Natural killer cell (primary cell): Measurements from ENCODE around the gene RELL1. TPM values are rescaled to one million over a fixed set of nuclear protein-coding genes. Genes with fewer than 3 reads are reported as not detected.
A peak's percentile ranks its signal among the peaks of the same experiment; 100 is the strongest.

Source experiments
- ATAC-seq, 3 donors: fragments of 150-1000 bp in 2 of 3; fragments of 200-7000 bp in 1 of 3; cut with Tn5 transposase; 1 replicate in 1 of 3; 2 replicates in 2 of 3; pipeline ENCODE4 v1.10.0; 2021; ENCODE audit warnings: mild to moderate bottlenecking in 2 of 3, moderate library complexity in 2 of 3
- DNase-seq, 2 donors: peaks; one replicate each; pipeline versions ENCODE4 v3.0.0 to v3.0.0-alpha.2; 2013 to 2021; ENCODE audit warnings: mixed read lengths in 1 of 2
- H3K27ac ChIP-seq: one replicate; pipeline ENCODE4 v1.5.1; 2013; ENCODE audit warnings: mild to moderate bottlenecking, low read length
- H3K27me3 ChIP-seq: one replicate; pipeline ENCODE4 v1.6.1; 2013; ENCODE audit warnings: low read length; ENCODE audit not compliant: control insufficient read depth, insufficient read depth
- H3K36me3 ChIP-seq: one replicate; pipeline ENCODE4 v1.6.1; 2013; ENCODE audit warnings: low read length; ENCODE audit not compliant: control insufficient read depth, insufficient read depth
- H3K4me1 ChIP-seq: one replicate; pipeline ENCODE4 v1.6.1; 2013; ENCODE audit warnings: low read length; ENCODE audit not compliant: control insufficient read depth, insufficient read depth
- H3K4me3 ChIP-seq: one replicate; pipeline ENCODE4 v1.5.1; 2013; ENCODE audit warnings: low read length
- H3K9me3 ChIP-seq: one replicate; pipeline ENCODE4 v1.6.1; 2013; ENCODE audit warnings: low read length; ENCODE audit not compliant: control insufficient read depth, insufficient read depth
- H3K27ac Mint-ChIP-seq, 2 donors: one replicate each; pipeline ENCODE4 v1.8.0; 2022; ENCODE audit warnings: mild to moderate bottlenecking in 2 of 2, mixed read lengths in 2 of 2, moderate library complexity in 1 of 2
- H3K27me3 Mint-ChIP-seq, 2 donors: one replicate each; pipeline ENCODE4 v1.8.0; 2022; ENCODE audit warnings: low read depth in 2 of 2, mixed read lengths in 2 of 2
- H3K36me3 Mint-ChIP-seq: one replicate; pipeline ENCODE4 v1.8.0; 2022; ENCODE audit warnings: mixed read lengths
- H3K4me1 Mint-ChIP-seq, 2 donors: one replicate each; pipeline ENCODE4 v1.8.0; 2022; ENCODE audit warnings: mixed read lengths in 2 of 2
- H3K4me3 Mint-ChIP-seq: one replicate; pipeline ENCODE4 v1.8.0; 2022; ENCODE audit warnings: mild to moderate bottlenecking, moderate library complexity, mixed read lengths
- H3K9me3 Mint-ChIP-seq, 2 donors: one replicate each; pipeline ENCODE4 v1.8.0; 2022; ENCODE audit warnings: mixed read lengths in 2 of 2
- CTCF ChIP-seq: fragments of 200-600 bp; IDR thresholded peaks from one replicate; pipeline ENCODE4 v1.8.0; 2022; ENCODE audit warnings: antibody characterized with exemption
- WGBS: methylation state at CpG from one replicate; pipeline ENCODE4 v1.1.7; 2013; ENCODE audit warnings: missing lambda C conversion rate; ENCODE audit not compliant: insufficient coverage; 5-methylcytosine and 5-hydroxymethylcytosine counted together
- intact Hi-C: fragments of 100-400 bp; cut with micrococcal nuclease; formaldehyde crosslinking; loops from one replicate; pipeline ENCODE4 v1.14.2; 2022
- total RNA-seq, 4 donors: library from RNA; stranded (reverse); fragments of 120-200 nt in 1 of 4; gene quantifications; one replicate each; pipeline versions ENCODE4 v1.2.3 to v1.2.4, GENCODE V29; 2013 to 2022

Gene RELL1
- total RNA-seq, 3 donors from 2014 or later (not counting 1 experiment from before 2014, with no cell fraction given) = 15.2 to 21.3 (median 15.2) TPM

DNA sequence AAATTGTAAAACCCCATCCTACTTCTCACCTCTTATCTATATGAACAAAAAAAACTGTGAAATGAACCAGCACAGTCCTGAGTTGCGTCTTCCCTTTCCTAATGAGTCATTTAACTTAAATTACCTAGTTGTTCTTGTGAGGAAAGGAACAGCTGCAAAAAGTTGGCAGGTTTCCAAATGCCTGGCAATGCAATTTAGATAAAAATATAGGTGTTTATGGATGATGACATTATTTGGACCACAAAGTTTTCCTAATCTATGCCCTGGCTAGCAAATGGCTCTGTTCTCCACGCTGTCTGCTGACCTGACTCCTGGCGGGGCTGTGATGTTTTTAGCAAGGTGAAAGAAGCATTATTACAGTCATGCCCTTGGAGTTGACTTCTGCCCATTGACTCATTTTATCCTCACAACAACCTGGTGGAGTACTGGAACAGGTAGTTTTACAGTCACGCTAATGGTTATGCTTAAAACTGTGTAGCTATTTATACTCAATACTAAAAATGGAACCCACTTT is 29.8 kb upstream of the RELL1 start:
- Mint-ChIP-seq H3K4me3 (no peak overlapping the region), H3K27ac (no peak overlapping the region), H3K36me3 (no peaks in the 10 kb centered on the region), H3K4me1 (no peaks in the 10 kb centered on the region), H3K27me3 (peaks cover 6 to 20% of the 10 kb centered on the region in 2 donors), H3K9me3 (no peaks in the 10 kb centered on the region)
- no peak for TF ChIP-seq CTCF
- Histone ChIP-seq H3K4me1 (no peaks in the 10 kb centered on the region), H3K36me3 (no peaks in the 10 kb centered on the region), H3K27ac (no peak overlapping the region), H3K27me3 (peaks cover 2% of the 10 kb centered on the region), H3K4me3 (no peak overlapping the region), H3K9me3 (no peaks in the 10 kb centered on the region)
- no peak for ATAC-seq
- WGBS = 51% methylated on average over 3 of the region's 4 CpGs
- DNase-seq = peak in 1 of 2 donors; percentile 13
- intact Hi-C loops = no loop called here

DNA sequence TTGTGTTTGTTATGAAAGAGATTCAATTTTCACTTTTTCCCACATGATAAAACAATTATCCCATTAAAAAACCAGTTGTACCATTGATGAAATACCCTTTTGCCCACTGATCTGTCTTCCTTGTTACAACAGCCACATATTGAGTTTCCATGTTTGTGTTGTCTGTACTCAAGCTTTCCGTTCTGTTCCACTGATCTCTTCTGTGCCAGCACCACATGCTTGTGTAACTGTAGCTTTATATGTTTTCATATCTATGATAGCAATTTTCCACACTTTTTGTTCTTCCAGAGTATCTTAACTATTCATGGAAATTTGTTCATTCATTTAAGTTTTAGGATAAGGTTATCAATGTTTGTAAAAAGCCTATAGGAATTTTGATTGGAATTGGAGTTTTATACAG is 24.3 kb upstream of the RELL1 start:
- Histone ChIP-seq H3K9me3 (no peaks in the 10 kb centered on the region), H3K4me3 (no peak overlapping the region), H3K27ac (no peak overlapping the region), H3K4me1 (no peaks in the 10 kb centered on the region), H3K36me3 (no peaks in the 10 kb centered on the region), H3K27me3 (no peaks in the 10 kb centered on the region)
- DNase-seq (no peak), ATAC-seq (no peak)
- Mint-ChIP-seq H3K4me3 (no peak overlapping the region), H3K36me3 (no peaks in the 10 kb centered on the region), H3K27ac (no peak overlapping the region), H3K4me1 (no peaks in the 10 kb centered on the region), H3K27me3 (peaks cover 10 to 14% of the 10 kb centered on the region in 2 donors), H3K9me3 (no peaks in the 10 kb centered on the region)
- 71% methylated on average over 1 of the region's 1 CpG for WGBS
- TF ChIP-seq CTCF = no peak
- intact Hi-C loops = no loop called here

DNA sequence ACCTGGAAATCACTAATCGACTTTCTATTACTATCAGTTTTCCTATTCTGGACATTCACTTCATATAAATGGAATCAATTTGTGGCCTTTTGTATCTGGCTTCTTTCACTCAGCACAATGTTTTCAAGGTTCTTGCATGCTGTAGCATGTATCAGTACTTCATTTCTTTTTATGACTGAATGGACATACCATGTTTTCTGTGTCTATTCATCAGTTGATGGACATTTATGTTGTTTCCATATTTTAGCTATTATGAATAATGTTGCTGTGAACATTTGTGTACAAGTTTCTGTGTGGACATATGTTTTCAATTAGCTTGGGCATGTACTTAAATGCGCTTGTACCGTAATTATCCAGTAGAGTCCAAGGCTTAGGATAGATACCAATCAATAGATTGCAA is 19.9 kb upstream of the RELL1 start:
- Histone ChIP-seq H3K27ac (no peak overlapping the region), H3K36me3 (no peaks in the 10 kb centered on the region), H3K27me3 (no peaks in the 10 kb centered on the region), H3K4me1 (no peaks in the 10 kb centered on the region), H3K4me3 (no peak overlapping the region), H3K9me3 (no peaks in the 10 kb centered on the region)
- no peak for DNase-seq
- no peak for ATAC-seq
- Mint-ChIP-seq H3K4me3 (no peak overlapping the region), H3K36me3 (no peaks in the 10 kb centered on the region), H3K4me1 (no peaks in the 10 kb centered on the region), H3K27me3 (peaks cover 6 to 13% of the 10 kb centered on the region in 2 donors), H3K9me3 (no peaks in the 10 kb centered on the region), H3K27ac (no peak overlapping the region)
- intact Hi-C loops = no loop called here
- 94% methylated on average over 3 of the region's 3 CpGs for WGBS
- no peak for TF ChIP-seq CTCF

- no peak for DNase-seq
- Mint-ChIP-seq H3K27me3 (peaks cover 7 to 13% of the 10 kb centered on the region in 2 donors), H3K4me3 (no peak overlapping the region), H3K9me3 (no peaks in the 10 kb centered on the region), H3K4me1 (no peaks in the 10 kb centered on the region), H3K36me3 (no peaks in the 10 kb centered on the region), H3K27ac (no peak overlapping the region)
- Histone ChIP-seq H3K4me3 (no peak overlapping the region), H3K9me3 (no peaks in the 10 kb centered on the region), H3K27me3 (no peaks in the 10 kb centered on the region), H3K4me1 (no peaks in the 10 kb centered on the region), H3K36me3 (no peaks in the 10 kb centered on the region), H3K27ac (no peak overlapping the region)
- 96% methylated on average over 5 of the region's 5 CpGs for WGBS
- ATAC-seq = no peak
- intact Hi-C loops = no loop called here
- no peak for TF ChIP-seq CTCF
Observed at GRCh38 chr4:37705571-37705970, 19.4 kb upstream of the RELL1 start.
